GM12801 (cell line): Measurements from ENCODE around the gene PARP1.

ENCODE experiments used
- CTCF ChIP-seq: IDR thresholded peaks from one replicate; pipeline ENCODE4 v1.5.1; 2011; ENCODE audit warnings: control low read depth; ENCODE audit not compliant: insufficient read length; ENCODE audit errors: extremely low read depth

Gene PARP1

GRCh38 chr1:226395753-226396152 lies 12.1 kb downstream of the PARP1 start:
- no peak for TF ChIP-seq CTCF

GRCh38 chr1:226394462-226394861 lies 13.4 kb downstream of the PARP1 start:
- no peak for TF ChIP-seq CTCF

- TF ChIP-seq CTCF = no peak
Measured at GRCh38 chr1:226390681-226391080, 17.2 kb downstream of the PARP1 start.

GRCh38 chr1:226388131-226388530 lies 19.8 kb downstream of the PARP1 start:
- TF ChIP-seq CTCF = no peak

GRCh38 chr1:226384717-226385116 lies 23.2 kb downstream of the PARP1 start:
- no peak for TF ChIP-seq CTCF

GRCh38 chr1:226384040-226384439 lies 23.9 kb downstream of the PARP1 start:
- TF ChIP-seq CTCF = no peak

GRCh38 chr1:226382030-226382429 lies 25.9 kb downstream of the PARP1 start:
- no peak for TF ChIP-seq CTCF
